Small intestine (tissue), 7 donors: ENCODE measurements around the gene PFDN2. TPM values are rescaled to one million over a fixed set of nuclear protein-coding genes. Genes with fewer than 3 reads are reported as not detected.

Source experiments
- DNase-seq, 2 donors: peaks; one replicate each; pipeline versions ENCODE4 v3.0.0 to v3.0.0-alpha.2; 2013
- FAIRE-seq: peaks from 2 replicates; lab custom pipeline; 2012; peaks lifted over from hg19 to GRCh38; lab: Jason Lieb, UNC
- H3K27ac ChIP-seq, 3 donors: one replicate each; pipeline ENCODE4 v1.5.1; 2013; ENCODE audit warnings: low read length in 2 of 3, mild to moderate bottlenecking in 2 of 3, control low read depth in 1 of 3, inconsistent platforms in 1 of 3, low read depth in 1 of 3, moderate library complexity in 1 of 3
- H3K27me3 ChIP-seq, 3 donors: one replicate each; pipeline ENCODE4 v1.6.1; 2013; ENCODE audit warnings: low read length in 3 of 3, inconsistent platforms in 1 of 3; ENCODE audit not compliant: control insufficient read depth in 3 of 3, insufficient read depth in 3 of 3
- H3K36me3 ChIP-seq, 3 donors: one replicate each; pipeline ENCODE4 v1.6.1; 2013; ENCODE audit warnings: low read length in 3 of 3, inconsistent platforms in 1 of 3, low read depth in 1 of 3, mild to moderate bottlenecking in 1 of 3, moderate library complexity in 1 of 3; ENCODE audit not compliant: control insufficient read depth in 3 of 3, insufficient read depth in 2 of 3
- H3K4me1 ChIP-seq, 3 donors: one replicate each; pipeline ENCODE4 v1.6.1; 2013; ENCODE audit warnings: low read length in 2 of 3, inconsistent platforms in 1 of 3, low read depth in 1 of 3, mild to moderate bottlenecking in 1 of 3, moderate library complexity in 1 of 3; ENCODE audit not compliant: control insufficient read depth in 3 of 3, insufficient read depth in 2 of 3
- H3K4me3 ChIP-seq, 3 donors: one replicate each; pipeline ENCODE4 v1.5.1; 2013; ENCODE audit warnings: low read length in 3 of 3, control low read depth in 1 of 3, inconsistent platforms in 1 of 3, low read depth in 1 of 3, mild to moderate bottlenecking in 1 of 3, moderate library complexity in 1 of 3
- H3K9me3 ChIP-seq, 2 donors: one replicate each; pipeline ENCODE4 v1.6.1; 2013; ENCODE audit warnings: low read depth in 1 of 2, low read length in 1 of 2; ENCODE audit not compliant: control insufficient read depth in 2 of 2, insufficient read depth in 1 of 2
- WGBS, 3 donors: extraction: QIAGEN DNeasy Blood & Tissue Kit; methylation state at CpG; one replicate each; pipeline ENCODE4 v1.1.7; 2013; 5-methylcytosine and 5-hydroxymethylcytosine counted together
- polyA plus RNA-seq, 4 donors: library from polyadenylated mRNA; stranded (reverse) in 3 of 4; unstranded in 1 of 4; fragments of 200-250 nt in 3 of 4; fragments of 120-200 nt in 1 of 4; gene quantifications; one replicate each; pipeline versions ENCODE4 v1.2.1 to v1.2.3, GENCODE V29; 2013
- donor health status: healthy with polysubstance abuse.
- donor health status: control.
- donor health status: control.
- donor health status: Bipolar disorder and iron deficiency.
- donor health status: healthy.

Gene PFDN2
- polyA plus RNA-seq, 4 donors: 62.8 to 130 (median 106) TPM

DNA sequence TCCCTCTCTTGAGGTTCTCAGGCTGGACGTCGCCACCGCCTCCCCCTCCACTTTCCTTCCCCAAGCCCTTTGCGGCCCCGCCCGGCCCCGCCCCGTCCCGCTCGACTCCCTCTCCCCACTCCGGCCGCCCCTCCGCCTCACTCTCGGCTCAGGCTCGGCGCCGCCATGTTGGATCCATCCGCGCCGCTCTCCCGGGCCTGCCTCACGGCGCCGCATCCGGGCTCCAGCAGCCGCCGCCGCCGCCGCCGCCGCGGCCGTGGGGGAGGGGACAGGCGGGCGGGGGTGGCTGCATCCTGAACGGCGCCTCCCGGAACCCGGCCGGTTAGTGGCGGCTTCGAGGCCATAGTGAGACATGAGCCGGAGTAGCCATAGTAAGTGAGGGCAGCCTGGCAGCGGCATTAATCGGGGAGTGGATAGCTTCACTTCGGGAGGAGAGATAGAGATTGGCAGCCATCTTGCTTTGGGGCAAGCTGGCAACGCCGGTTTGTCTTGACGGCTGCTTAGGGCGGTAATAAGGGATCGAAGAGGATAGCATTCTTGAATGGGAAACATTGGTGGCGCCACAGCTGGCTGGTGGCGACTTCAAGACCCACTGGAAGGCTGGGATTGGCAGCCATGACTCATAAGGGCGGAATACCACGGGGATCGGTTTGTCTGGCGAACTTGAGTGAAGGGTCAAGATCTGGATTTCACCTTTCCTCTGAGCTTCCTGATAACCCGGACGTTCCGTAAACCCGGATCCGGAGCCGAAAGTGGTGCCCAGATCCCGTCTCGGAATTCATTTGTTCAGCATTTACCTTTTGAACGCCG lies 14.8 kb upstream of the PFDN2 start, which contains the start of gene DEDD:
Gene DEDD (minus strand): TSS at position 258 of the 810 bp plus-strand sequence. CDS start 8,205 bp downstream, outside the sequence.
- H3K27ac ChIP-seq: peak within 1 kb of the TSS; percentile 84 to 88 (median 87)
- peak within 1 kb of the TSS; percentile 56 to 71 (median 71) for H3K4me3 ChIP-seq
- FAIRE-seq: no peak
- H3K27me3 ChIP-seq: no peaks in the 10 kb centered on the region
- WGBS, 3 donors: 1% methylated on average over 64 to 68 of the region's 68 CpGs
- DNase-seq: peak; percentile 96 to 97
- H3K4me1 ChIP-seq: peaks cover 0 to 9% (median 6%) of the 10 kb centered on the region in 3 donors
- no peaks in the 10 kb centered on the region for H3K9me3 ChIP-seq
- H3K36me3 ChIP-seq: peaks cover 0 to 16% (median 4%) of the 10 kb centered on the region in 3 donors

DNA sequence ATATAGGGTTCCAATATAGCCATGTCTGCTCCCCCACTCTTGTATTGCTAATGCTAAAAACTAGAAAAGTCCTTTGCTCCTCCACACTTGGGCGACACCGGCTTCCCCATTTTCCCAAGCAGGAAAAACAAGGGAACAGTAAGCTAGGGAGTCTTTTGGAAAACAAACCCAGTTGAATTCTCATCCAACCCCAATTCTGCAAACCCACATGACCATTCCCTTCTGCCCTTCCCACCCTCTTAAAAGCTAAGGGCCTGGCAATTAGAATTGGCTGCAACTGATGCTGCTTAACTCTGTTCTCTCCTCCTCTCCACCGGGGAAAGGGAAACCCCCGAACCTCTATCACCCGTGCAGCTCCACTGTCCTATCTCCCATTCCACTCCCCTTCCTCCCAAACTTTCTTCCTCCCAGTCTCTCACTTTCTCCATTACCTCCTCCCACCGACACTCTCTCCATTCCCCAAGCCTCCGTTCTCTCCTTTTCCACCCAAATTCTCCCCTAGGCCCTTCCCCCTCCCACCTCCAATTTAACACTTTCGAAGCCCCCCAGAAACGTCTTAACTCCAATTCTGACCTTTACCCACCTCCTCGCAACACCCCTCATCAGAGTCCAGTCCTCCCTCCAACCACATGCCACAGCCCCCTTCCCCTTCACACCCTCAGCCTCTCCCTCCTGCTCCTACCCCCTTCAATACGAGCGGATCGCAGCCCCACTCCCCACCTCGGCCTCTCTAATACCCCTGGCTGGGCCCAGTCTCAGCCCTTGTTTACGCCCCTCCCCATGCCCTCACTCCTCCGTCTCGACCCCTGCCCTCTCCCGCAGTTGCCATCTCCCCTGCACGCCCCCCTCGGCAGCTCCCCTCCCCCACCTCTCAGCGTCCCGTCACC lies 13.9 kb upstream of the PFDN2 start:
- H3K27me3 ChIP-seq: no peaks in the 10 kb centered on the region
- DNase-seq (peak; percentile 22 to 41), FAIRE-seq (no peak)
- H3K4me3 ChIP-seq: peak overlapping the region; percentile 56 to 71 (median 71)
- peaks cover 0 to 16% (median 4%) of the 10 kb centered on the region in 3 donors for H3K36me3 ChIP-seq
- no peaks in the 10 kb centered on the region for H3K9me3 ChIP-seq
- peaks cover 0 to 9% (median 6%) of the 10 kb centered on the region in 3 donors for H3K4me1 ChIP-seq
- WGBS, 3 donors: 4 to 6% (median 5%) methylated on average over 21 to 22 of the region's 22 CpGs
- H3K27ac ChIP-seq: peak overlapping the region; percentile 84 to 88 (median 87)

DNA sequence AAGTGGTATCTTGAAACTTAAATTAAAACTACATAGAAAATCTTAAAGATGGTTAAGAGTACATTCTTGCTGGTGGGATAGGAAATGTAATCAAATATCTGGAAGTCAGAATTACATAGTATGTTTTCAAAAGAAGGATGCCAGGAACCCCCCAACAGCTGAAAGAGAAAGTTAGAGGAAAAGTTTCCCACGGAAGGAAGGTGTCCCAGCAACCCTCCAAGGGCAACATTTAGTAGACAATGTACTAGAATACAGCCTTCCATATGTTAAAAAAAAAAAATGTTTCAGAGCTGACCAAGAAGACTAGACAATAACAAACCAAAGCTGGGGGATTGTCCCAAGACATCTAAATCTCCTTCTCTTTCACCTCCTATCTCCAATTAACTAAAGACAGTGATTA lies 12.4 kb upstream of the PFDN2 start:
- WGBS, 3 donors: 42 to 63% (median 56%) methylated on average over 1 of the region's 1 CpG
- Histone ChIP-seq H3K36me3 (peaks cover 0 to 20% (median 4%) of the 10 kb centered on the region in 3 donors), H3K9me3 (no peaks in the 10 kb centered on the region), H3K4me3 (no peak overlapping the region), H3K4me1 (peaks cover 0 to 9% (median 6%) of the 10 kb centered on the region in 3 donors), H3K27me3 (no peaks in the 10 kb centered on the region), H3K27ac (no peak overlapping the region)
- FAIRE-seq: no peak
- no peak for DNase-seq

DNA sequence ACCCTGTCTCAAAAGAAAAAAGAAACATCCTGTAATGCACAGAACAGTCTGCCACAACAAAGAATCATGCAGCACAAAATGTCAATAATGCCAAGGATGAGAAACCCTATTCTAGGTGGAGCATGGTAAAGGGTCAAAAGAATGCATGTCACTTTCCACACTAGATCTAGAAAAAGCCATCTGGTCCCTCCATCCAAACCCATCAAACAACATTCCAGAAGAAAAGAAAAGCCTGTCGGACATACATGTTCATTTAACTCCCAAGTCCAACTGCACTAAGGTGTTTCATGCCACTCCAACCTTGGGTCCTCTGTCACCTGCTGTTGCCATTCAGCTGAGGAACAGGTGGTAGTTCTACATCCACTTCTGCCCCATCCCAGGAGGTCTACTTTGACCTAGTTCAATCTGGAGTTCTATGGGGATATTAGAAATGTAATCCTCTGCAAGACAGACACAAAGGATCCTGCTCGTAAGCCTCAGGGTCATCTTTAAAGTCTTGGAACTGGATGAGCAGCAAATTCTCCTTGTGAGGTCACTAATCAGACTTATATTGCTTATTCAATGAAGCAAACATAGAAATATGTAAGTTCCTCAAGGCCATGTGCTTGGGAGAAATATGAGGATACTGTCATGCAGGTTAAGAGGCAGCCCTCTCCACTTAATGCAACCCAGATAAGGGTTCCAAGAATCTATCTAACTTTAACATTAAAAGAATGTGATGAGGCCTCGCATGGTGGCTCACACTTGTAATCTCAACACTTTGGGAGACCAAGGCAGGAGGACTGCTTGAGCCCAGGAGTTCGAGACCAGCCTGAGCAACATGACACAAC lies 11.0 kb upstream of the PFDN2 start:
- Histone ChIP-seq H3K4me1 (peaks cover 0 to 8% (median 6%) of the 10 kb centered on the region in 3 donors), H3K36me3 (peaks cover 6 to 25% (median 8%) of the 10 kb centered on the region in 3 donors), H3K9me3 (no peaks in the 10 kb centered on the region), H3K4me3 (no peak overlapping the region), H3K27ac (no peak overlapping the region), H3K27me3 (no peaks in the 10 kb centered on the region)
- DNase-seq (no peak), FAIRE-seq (no peak)
- WGBS, 3 donors: 91 to 94% (median 94%) methylated on average over 4 of the region's 4 CpGs

DNA sequence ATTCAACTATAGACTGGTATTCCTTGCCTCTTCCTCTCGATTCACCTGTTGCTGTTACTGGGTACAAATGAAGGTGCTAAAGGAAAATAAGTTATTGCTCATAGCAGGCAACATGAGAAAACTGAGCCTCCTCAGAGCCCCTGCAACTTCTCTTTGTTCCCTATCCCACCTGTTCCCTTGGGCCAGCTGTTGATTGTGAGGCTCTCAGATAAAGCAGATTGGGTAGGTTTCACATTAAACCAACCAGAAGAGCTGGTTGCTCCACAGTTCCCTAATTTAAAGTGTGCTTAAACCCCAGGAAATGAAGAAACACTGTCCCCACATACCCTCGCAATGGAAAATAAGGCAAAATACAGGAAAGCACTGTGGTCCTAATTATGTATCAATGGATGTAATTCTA lies 9.8 kb upstream of the PFDN2 start:
- 77 to 86% (median 83%) methylated on average over 2 of the region's 2 CpGs for WGBS, 3 donors
- Histone ChIP-seq H3K4me1 (peaks cover 0 to 6% (median 5%) of the 10 kb centered on the region in 3 donors), H3K4me3 (no peak overlapping the region), H3K9me3 (no peaks in the 10 kb centered on the region), H3K27me3 (no peaks in the 10 kb centered on the region), H3K27ac (no peak overlapping the region), H3K36me3 (peaks cover 8 to 36% (median 15%) of the 10 kb centered on the region in 3 donors)
- FAIRE-seq (no peak), DNase-seq (no peak)

DNA sequence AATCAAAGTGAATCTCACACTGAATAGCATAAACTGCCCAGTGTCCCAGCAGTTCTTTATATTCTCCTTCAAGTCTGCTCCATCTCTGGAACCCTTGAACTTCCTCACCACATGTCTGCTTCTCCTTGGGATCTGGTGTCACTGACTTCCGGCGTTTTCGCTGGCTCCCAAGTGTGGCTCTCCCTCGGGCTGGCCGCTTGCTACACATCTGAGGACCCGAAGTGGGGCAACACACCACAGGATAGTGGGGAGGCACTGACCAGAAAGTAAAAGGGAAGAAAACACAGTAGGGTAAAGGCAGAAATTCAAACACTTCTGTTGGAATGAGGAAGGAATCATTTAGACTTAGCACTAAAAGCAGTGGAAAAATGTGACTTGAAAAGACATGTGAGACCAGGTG lies 5.1 kb upstream of the PFDN2 start:
- 88 to 89% (median 89%) methylated on average over 6 of the region's 6 CpGs for WGBS, 3 donors
- Histone ChIP-seq H3K4me1 (peaks cover 2 to 33% (median 9%) of the 10 kb centered on the region in 3 donors), H3K27me3 (no peaks in the 10 kb centered on the region), H3K27ac (no peak overlapping the region), H3K9me3 (no peaks in the 10 kb centered on the region), H3K4me3 (no peak overlapping the region), H3K36me3 (peaks cover 19 to 47% (median 27%) of the 10 kb centered on the region in 3 donors)
- FAIRE-seq: no peak
- no peak for DNase-seq

DNA sequence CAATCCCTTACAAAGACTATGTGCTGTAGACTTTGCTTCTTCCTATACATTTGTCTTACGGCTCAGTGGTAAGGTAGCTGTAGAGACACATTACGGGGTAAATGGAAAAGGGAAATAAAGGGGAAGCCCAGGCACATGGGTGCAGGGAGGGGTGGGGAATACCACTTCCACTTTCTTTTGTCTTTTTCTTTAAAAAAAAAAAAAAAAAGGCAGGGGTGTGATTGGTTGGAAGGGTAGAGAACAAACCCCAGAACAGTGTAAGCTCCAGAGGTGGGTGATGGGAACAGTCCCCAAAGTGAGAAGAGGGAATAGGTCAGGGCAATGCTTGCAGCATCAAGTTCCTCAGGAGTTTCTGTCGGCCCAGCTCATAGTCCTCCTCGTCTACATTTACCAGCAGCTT lies 4.0 kb upstream of the PFDN2 start:
- peaks cover 19 to 47% (median 27%) of the 10 kb centered on the region in 3 donors for H3K36me3 ChIP-seq
- H3K4me1 ChIP-seq: peaks cover 2 to 37% (median 9%) of the 10 kb centered on the region in 3 donors
- FAIRE-seq: no peak

More for the DNA sequence above, 4.0 kb upstream of the PFDN2 start:
- Histone ChIP-seq H3K4me3 (no peak overlapping the region), H3K27ac (no peak overlapping the region), H3K9me3 (no peaks in the 10 kb centered on the region), H3K27me3 (no peaks in the 10 kb centered on the region)
- no peak for DNase-seq
- 72 to 79% (median 78%) methylated on average over 4 of the region's 4 CpGs for WGBS, 3 donors
